Hematopoietic multipotent progenitor cell treated with erythropoietin and hydrocortisone succinate and interleukin-3 and kit ligand, for 6 days (in vitro differentiated cells): ENCODE data around the gene EFNB2.

Experiments
- DNase-seq: peaks from one replicate; pipeline ENCODE4 v3.0.0-alpha.2; 2015

Gene EFNB2

GRCh38 chr13:106523576-106523975 lies 11.9 kb downstream of the EFNB2 start:
- DNase-seq: no peak

GRCh38 chr13:106522898-106523525 lies 12.4 kb downstream of the EFNB2 start:
- DNase-seq: no peak

- no peak for DNase-seq
These were observed 13.3 kb downstream of the EFNB2 start for GRCh38 chr13:106522112-106522705.

- no peak for DNase-seq
These were observed 14.2 kb downstream of the EFNB2 start for GRCh38 chr13:106521095-106521799.

- peak; percentile 32 for DNase-seq
These were observed 15.0 kb downstream of the EFNB2 start for GRCh38 chr13:106520251-106521054.

GRCh38 chr13:106518512-106518911 lies 16.9 kb downstream of the EFNB2 start:
- no peak for DNase-seq

GRCh38 chr13:106517109-106517847 lies 18.2 kb downstream of the EFNB2 start:
- DNase-seq: no peak

- DNase-seq: no peak
These were observed 19.7 kb downstream of the EFNB2 start for GRCh38 chr13:106515635-106516254.

GRCh38 chr13:106514928-106515634 lies 20.4 kb downstream of the EFNB2 start:
- DNase-seq: no peak

GRCh38 chr13:106513025-106513983 lies 22.2 kb downstream of the EFNB2 start:
- no peak for DNase-seq

GRCh38 chr13:106507560-106508274 lies 27.7 kb downstream of the EFNB2 start:
- peak; percentile 89 for DNase-seq

GRCh38 chr13:106506286-106506685 lies 29.2 kb downstream of the EFNB2 start:
- DNase-seq: no peak

GRCh38 chr13:106505732-106506131 lies 29.7 kb downstream of the EFNB2 start:
- no peak for DNase-seq

- no peak for DNase-seq
These were observed 30.2 kb downstream of the EFNB2 start for GRCh38 chr13:106505295-106505694.

- no peak for DNase-seq
These were observed 31.6 kb downstream of the EFNB2 start for GRCh38 chr13:106503730-106504453.

GRCh38 chr13:106503272-106503671 lies 32.2 kb downstream of the EFNB2 start:
- no peak for DNase-seq

- peak; percentile 58 for DNase-seq
These were observed 35.0 kb downstream of the EFNB2 start for GRCh38 chr13:106500445-106500844.

- DNase-seq: peak; percentile 81
These were observed 35.6 kb downstream of the EFNB2 start for GRCh38 chr13:106499896-106500295.

GRCh38 chr13:106499113-106499512 lies 36.3 kb downstream of the EFNB2 start:
- peak; percentile 7 for DNase-seq
